Right cardiac atrium (tissue), 5 donors: ENCODE measurements around the gene CRHBP. TPM values are rescaled to one million over a fixed set of nuclear protein-coding genes. Genes with fewer than 3 reads are reported as not detected.
A peak's percentile ranks its signal among the peaks of the same experiment; 100 is the strongest.
"Not testable (repeated sequence)": the region's sequence is repeated elsewhere in the genome, so short reads cannot be mapped to it uniquely, and the experiment has no call there.

Experiments used
- ATAC-seq, 2 donors: fragments of 200-7000 bp; cut with Tn5 transposase; one replicate each; pipeline versions ENCODE4 v1.8.0 to v1.9.1; 2020; ENCODE audit warnings: moderate library complexity in 2 of 2, mild to moderate bottlenecking in 1 of 2
- DNase-seq, 3 donors: peaks; one replicate each; pipeline ENCODE4 v3.0.0-alpha.2; 2020
- H3K27ac ChIP-seq: one replicate; pipeline ENCODE4 v1.5.1; 2013; ENCODE audit warnings: mild to moderate bottlenecking, low read length, control low read depth, moderate library complexity
- H3K27me3 ChIP-seq: one replicate; pipeline ENCODE4 v1.6.1; 2013; ENCODE audit not compliant: control insufficient read depth, insufficient read depth
- H3K4me1 ChIP-seq: one replicate; pipeline ENCODE4 v1.6.1; 2013; ENCODE audit warnings: low read length; ENCODE audit not compliant: control insufficient read depth, insufficient read depth
- H3K4me3 ChIP-seq: one replicate; pipeline ENCODE4 v1.5.1; 2013; ENCODE audit warnings: low read length, control low read depth
- H3K9me3 ChIP-seq: one replicate; pipeline ENCODE4 v1.6.1; 2013; ENCODE audit warnings: low read length; ENCODE audit not compliant: control insufficient read depth
- WGBS: extraction: QIAGEN DNeasy Blood & Tissue Kit; methylation state at CpG from one replicate; pipeline ENCODE4 v1.1.7; 2013; 5-methylcytosine and 5-hydroxymethylcytosine counted together
- intact Hi-C, 4 donors: fragments of 100-400 bp; cut with DNase I; formaldehyde crosslinking; loops; one replicate each; pipeline versions ENCODE4 v1.11.0 to v1.14.0; 2022 to 2023
- long read RNA-seq, 4 donors: library from polyadenylated mRNA; unstranded; transcript quantifications; one replicate each; pipeline ENCODE4 v2.0.0, GENCODE V29; 2020 to 2021
- polyA plus RNA-seq: library from polyadenylated mRNA; stranded (reverse); fragments of 200-250 nt; gene quantifications from one replicate; pipeline ENCODE4 v1.2.3, GENCODE V29; 2013
- total RNA-seq, 4 donors: library from RNA; stranded (reverse); fragmentation: NEBNext Ultra II Directional; extraction: Animal tissue kit (Norgen Biotek cat#: 25700); gene quantifications; one replicate each; pipeline ENCODE4 v1.2.1, GENCODE V29; 2021
- donor health status: healthy with polysubstance abuse.
- donor health status: DM: no; HTN: yes; CAD: no.
- donor health status: DM: no; HTN: no; CAD: no.
- donor health status: DM: no; HTN: yes; CAD: no; lungs with severe emphysema.
- donor health status: DM: yes; HTN: yes; CAD: no.

The CRHBP gene
- total RNA-seq (1 to 10 TPM; 3.0 to 5.0 (median 4.3) TPM), polyA plus RNA-seq (4.5 TPM)
- long read RNA-seq, donor 1, transcript CRHBP-201 (7 exons, 1,980 nt), result major isoform, 6 of 8 reads
- long read RNA-seq, donor 1, partial matches to known transcripts, result 2 of 8 reads
- long read RNA-seq, donor 1, other reads (novel, unspliced or antisense), result 0 of 8 reads
- long read RNA-seq, donor 2, result 0 reads
- long read RNA-seq, donor 3, transcript CRHBP-201 (7 exons, 1,980 nt), result major isoform, 15 of 16 reads
- long read RNA-seq, donor 3, partial matches to known transcripts, result 1 of 16 reads
- long read RNA-seq, donor 3, other reads (novel, unspliced or antisense), result 0 of 16 reads
- long read RNA-seq, donor 4, partial matches to known transcripts, result 1 of 5 reads
- long read RNA-seq, donor 4, other reads (novel, unspliced or antisense), result 3 of 5 reads

GRCh38 chr5:76952795-76953536 is at the start of gene CRHBP:
CRHBP (plus strand) TSS chr5:76953045; CDS start chr5:76953135, 90 bp downstream.
- Histone ChIP-seq H3K4me3 (peak within 1 kb of the TSS; percentile 38), H3K27ac (peak within 1 kb of the TSS; percentile 5), H3K9me3 (no peaks in the 10 kb centered on the region), H3K4me1 (no peaks in the 10 kb centered on the region), H3K27me3 (no peaks in the 10 kb centered on the region)
- peak; percentile 22 to 55 for ATAC-seq
- peak in 1 of 3 donors; percentile 12 for DNase-seq
- intact Hi-C loops, result no loop called here
- WGBS, result 22% methylated on average over 23 of the region's 23 CpGs

GRCh38 chr5:76908166-76908565 is 44.7 kb upstream of the CRHBP start:
- ATAC-seq (no peak), DNase-seq (no peak)
- no peaks in the 10 kb centered on the region for H3K27me3 ChIP-seq
- WGBS, result 82% methylated on average over 7 of the region's 7 CpGs
- H3K4me1 ChIP-seq, result no peaks in the 10 kb centered on the region
- intact Hi-C loops, result no loop called here
- no peak overlapping the region for H3K27ac ChIP-seq
- no peaks in the 10 kb centered on the region for H3K9me3 ChIP-seq
- H3K4me3 ChIP-seq, result no peak overlapping the region

- ATAC-seq, intact Hi-C loops, H3K27me3 ChIP-seq, H3K4me1 ChIP-seq, H3K4me3 ChIP-seq, H3K27ac ChIP-seq, DNase-seq, H3K9me3 ChIP-seq: not testable (repeated sequence)
- 70% methylated on average over 9 of the region's 9 CpGs for WGBS
These were observed 42.4 kb upstream of the CRHBP start for GRCh38 chr5:76910344-76910933.

GRCh38 chr5:76914671-76915070 is 38.2 kb upstream of the CRHBP start:
- H3K27ac ChIP-seq, DNase-seq, intact Hi-C loops, H3K9me3 ChIP-seq, H3K4me1 ChIP-seq, H3K4me3 ChIP-seq, H3K27me3 ChIP-seq, ATAC-seq: not testable (repeated sequence)
- 88% methylated on average over 14 of the region's 14 CpGs for WGBS

- H3K27ac ChIP-seq, result no peak overlapping the region
- intact Hi-C loops, result no loop called here
- H3K4me3 ChIP-seq, result no peak overlapping the region
- peaks cover 2% of the 10 kb centered on the region for H3K4me1 ChIP-seq
- ATAC-seq (no peak), DNase-seq (no peak)
- no peaks in the 10 kb centered on the region for H3K9me3 ChIP-seq
- H3K27me3 ChIP-seq, result no peaks in the 10 kb centered on the region
- WGBS, result 89% methylated on average over 3 of the region's 3 CpGs
These were observed 34.3 kb upstream of the CRHBP start for GRCh38 chr5:76918539-76918938.

GRCh38 chr5:76920491-76920890 is 32.4 kb upstream of the CRHBP start:
- Histone ChIP-seq H3K27me3 (no peaks in the 10 kb centered on the region), H3K4me1 (peaks cover 2% of the 10 kb centered on the region), H3K27ac (no peak overlapping the region), H3K9me3 (no peaks in the 10 kb centered on the region), H3K4me3 (no peak overlapping the region)
- 47% methylated on average over 4 of the region's 4 CpGs for WGBS
- no peak for DNase-seq
- ATAC-seq, result no peak
- intact Hi-C loops, result no loop called here

GRCh38 chr5:76926329-76927105 is 26.3 kb upstream of the CRHBP start:
- 37% methylated on average over 6 of the region's 6 CpGs for WGBS
- intact Hi-C loops, result no loop called here
- peak in 1 of 2 donors; percentile 26 for ATAC-seq

GRCh38 chr5:76927961-76928360 is 24.9 kb upstream of the CRHBP start:
- no peak overlapping the region for H3K4me3 ChIP-seq
- H3K27ac ChIP-seq, result no peak overlapping the region
- peaks cover 2% of the 10 kb centered on the region for H3K9me3 ChIP-seq
- no peaks in the 10 kb centered on the region for H3K4me1 ChIP-seq
- intact Hi-C loops, result no loop called here
- DNase-seq, result no peak
- ATAC-seq, result no peak
- H3K27me3 ChIP-seq, result no peaks in the 10 kb centered on the region
- 88% methylated on average over 4 of the region's 4 CpGs for WGBS

More at GRCh38 chr5:76926329-76927105, 26.3 kb upstream of the CRHBP start:
- peaks cover 2% of the 10 kb centered on the region for H3K9me3 ChIP-seq
- no peak overlapping the region for H3K4me3 ChIP-seq
- H3K4me1 ChIP-seq, result no peaks in the 10 kb centered on the region
- H3K27ac ChIP-seq, result no peak overlapping the region
- no peak for DNase-seq
- H3K27me3 ChIP-seq, result no peaks in the 10 kb centered on the region

GRCh38 chr5:76930083-76930482 is 22.8 kb upstream of the CRHBP start:
- peaks cover 2% of the 10 kb centered on the region for H3K9me3 ChIP-seq
- ATAC-seq, result no peak
- H3K27ac ChIP-seq, result no peak overlapping the region
- no peak for DNase-seq
- H3K4me1 ChIP-seq, result no peaks in the 10 kb centered on the region
- no peak overlapping the region for H3K4me3 ChIP-seq
- intact Hi-C loops, result no loop called here
- 64% methylated on average over 4 of the region's 4 CpGs for WGBS
- no peaks in the 10 kb centered on the region for H3K27me3 ChIP-seq

- Histone ChIP-seq H3K27ac (no peak overlapping the region), H3K27me3 (no peaks in the 10 kb centered on the region), H3K4me1 (no peaks in the 10 kb centered on the region), H3K4me3 (no peak overlapping the region), H3K9me3 (no peaks in the 10 kb centered on the region)
- no peak for DNase-seq
- intact Hi-C loops, result no loop called here
- no peak for ATAC-seq
These were observed 14.7 kb upstream of the CRHBP start for GRCh38 chr5:76938177-76938576.
